B cell (primary cell): ENCODE results near the gene MAN1B1. TPM values are rescaled to one million over a fixed set of nuclear protein-coding genes. Genes with fewer than 3 reads are reported as not detected.

ENCODE experiments used
- ATAC-seq: fragments of 200-7000 bp; cut with Tn5 transposase; one replicate; pipeline ENCODE4 v1.10.0; 2021; ENCODE audit warnings: low read depth, mild to moderate bottlenecking, moderate number of reproducible peaks, moderate library complexity
- CTCF ChIA-PET: fragments of 350-600 bp; sonication (Branson Sonifier 250); formaldehyde crosslinking; loops from one replicate; lab custom pipeline; 2021; ENCODE audit warnings: antibody characterized with exemption, inconsistent platforms; lab: Charles Lee
- POLR2A ChIA-PET: fragments of 350-600 bp; sonication (Branson Sonifier 250); formaldehyde crosslinking; loops from one replicate; lab custom pipeline; 2021; ENCODE audit warnings: antibody characterized with exemption; lab: Charles Lee
- DNase-seq: peaks from one replicate; pipeline ENCODE4 v3.0.0; 2013
- H2AFZ ChIP-seq: 2 replicates; pipeline ENCODE4 v1.6.1; 2012; ENCODE audit warnings: mild to moderate bottlenecking, low read depth, low read length; ENCODE audit not compliant: insufficient read depth, poor library complexity, severe bottlenecking
- H3K27ac ChIP-seq, 2 donors: 1 replicate in 1 of 2; 2 replicates in 1 of 2; pipeline ENCODE4 v1.5.1; 2012 to 2013; ENCODE audit warnings: low read length in 2 of 2, mild to moderate bottlenecking in 2 of 2, moderate library complexity in 1 of 2
- H3K27me3 ChIP-seq, 4 experiments: fragments of 200-600 bp in 1 of 4; sonication (generic) in 1 of 4; replicated peaks in 1 of 4; 1 replicate in 2 of 4; 2 replicates in 2 of 4; pipeline versions ENCODE4 v1.6.1 to v1.7.0; 2013 to 2016; ENCODE audit warnings: low read length in 3 of 4, mild to moderate bottlenecking in 2 of 4, mixed read lengths in 1 of 4, moderate library complexity in 1 of 4; ENCODE audit not compliant: insufficient read depth in 4 of 4, control insufficient read depth in 3 of 4; ENCODE audit errors: control extremely low read depth in 1 of 4
- H3K36me3 ChIP-seq, 2 experiments: replicated peaks in 1 of 2; 1 replicate in 1 of 2; 2 replicates in 1 of 2; pipeline versions ENCODE4 v1.6.1 to v1.7.1; 2013; ENCODE audit warnings: low read length in 1 of 2; ENCODE audit not compliant: insufficient read depth in 2 of 2, control insufficient read depth in 1 of 2; ENCODE audit errors: control extremely low read depth in 1 of 2, extremely low read depth in 1 of 2
- H3K4me1 ChIP-seq, 2 donors: fragments of 200-600 bp in 1 of 2; sonication (generic) in 1 of 2; 1 replicate in 1 of 2; 2 replicates in 1 of 2; pipeline versions ENCODE4 v1.5.1 to v1.6.1; 2013 to 2017; ENCODE audit warnings: low read length in 2 of 2; ENCODE audit not compliant: control insufficient read depth in 2 of 2, insufficient read depth in 2 of 2
- H3K4me2 ChIP-seq: replicated peaks from 2 replicates; pipeline ENCODE3; 2012; ENCODE audit warnings: mild to moderate bottlenecking, low read depth, low read length; ENCODE audit not compliant: poor library complexity, severe bottlenecking
- H3K4me3 ChIP-seq, 5 experiments: fragments of 200-600 bp in 1 of 5; sonication (generic) in 1 of 5; 1 replicate in 3 of 5; 2 replicates in 2 of 5; pipeline versions ENCODE4 v1.5.1 to v1.7.0; 2011 to 2016; ENCODE audit warnings: low read length in 4 of 5, mild to moderate bottlenecking in 4 of 5, low read depth in 2 of 5, control low read depth in 1 of 5, moderate library complexity in 1 of 5; ENCODE audit not compliant: insufficient read depth in 1 of 5; ENCODE audit errors: control extremely low read depth in 1 of 5, extremely low read depth in 1 of 5
- H3K79me2 ChIP-seq: fragments of 200-600 bp; sonication (generic); one replicate; pipeline ENCODE4 v1.6.0; 2016; ENCODE audit warnings: low read length; ENCODE audit not compliant: control insufficient read depth, insufficient read depth
- H3K9ac ChIP-seq: fragments of 200-600 bp; sonication (generic); 2 replicates; pipeline ENCODE4 v1.6.1; 2017; ENCODE audit warnings: mild to moderate bottlenecking, low read length, moderate library complexity
- H3K9me3 ChIP-seq, 3 donors: one replicate each; pipeline versions ENCODE4 v1.6.1 to v1.7.1; 2013; ENCODE audit warnings: low read length in 2 of 3; ENCODE audit not compliant: control insufficient read depth in 2 of 3, insufficient read depth in 1 of 3; ENCODE audit errors: control extremely low read depth in 1 of 3
- H4K20me1 ChIP-seq: 2 replicates; pipeline ENCODE4 v1.6.0; 2012; ENCODE audit warnings: mild to moderate bottlenecking, low read length; ENCODE audit not compliant: insufficient read depth, control insufficient read depth, poor library complexity, severe bottlenecking
- H3K27ac Mint-ChIP-seq: one replicate; pipeline ENCODE4 v1.8.0; 2021; ENCODE audit warnings: mixed read lengths
- H3K27me3 Mint-ChIP-seq: one replicate; pipeline ENCODE4 v1.8.0; 2021; ENCODE audit warnings: mixed read lengths
- H3K4me1 Mint-ChIP-seq: one replicate; pipeline ENCODE4 v1.8.0; 2021; ENCODE audit warnings: mixed read lengths
- H3K4me3 Mint-ChIP-seq: one replicate; pipeline ENCODE4 v1.8.0; 2021; ENCODE audit warnings: mixed read lengths
- H3K9me3 Mint-ChIP-seq: one replicate; pipeline ENCODE4 v1.8.0; 2022; ENCODE audit warnings: mixed read lengths; ENCODE audit not compliant: insufficient read depth
- EZH2 ChIP-seq: IDR thresholded peaks from 2 replicates; pipeline ENCODE4 v1.6.1; 2012; ENCODE audit warnings: borderline replicate concordance, low read depth, mild to moderate bottlenecking, moderate library complexity, low read length; ENCODE audit not compliant: insufficient read depth, poor library complexity, severe bottlenecking
- WGBS: methylation state at CpG from one replicate; pipeline ENCODE4 v1.1.5; 2013; ENCODE audit warnings: missing lambda C conversion rate; ENCODE audit not compliant: insufficient coverage; 5-methylcytosine and 5-hydroxymethylcytosine counted together
- intact Hi-C: fragments of 100-400 bp; cut with micrococcal nuclease; formaldehyde crosslinking; loops from one replicate; pipeline ENCODE4 v1.10.0; 2022
- polyA plus RNA-seq: library from polyadenylated mRNA; depleted of rRNA; stranded (reverse); fragments of >200 nt; gene quantifications from 2 replicates; pipeline ENCODE4 v1.2.3, GENCODE V29; 2012
- total RNA-seq, 2 donors: library from RNA; stranded (reverse); fragments of 120-200 nt in 1 of 2; gene quantifications; 1 replicate in 1 of 2; 2 replicates in 1 of 2; pipeline versions ENCODE4 v1.2.3 to v1.2.4, GENCODE V29; 2013 to 2022
- TF ChIP-seq, protein P1 (sequence below): fragments of 200-600 bp; IDR thresholded peaks from one replicate; pipeline ENCODE4 v1.8.0; 2022; ENCODE audit warnings: antibody characterized with exemption, mild to moderate bottlenecking

The MAN1B1 gene
- total and polyA plus RNA-seq, 2 donors (not counting 1 experiment from before 2014, with no cell fraction given): 47.0 to 68.4 TPM

GRCh38 chr9:137068539-137069507, 18.0 kb upstream of the MAN1B1 start:
- Histone ChIP-seq H3K27me3 (peaks cover 0 to 15% (median 1%) of the 10 kb centered on the region in 4 experiments), H3K79me2 (no peaks in the 10 kb centered on the region), H3K4me1 (peaks cover 15 to 35% of the 10 kb centered on the region in 2 donors), H2AFZ (no peak overlapping the region), H3K9me3 (peaks cover 0 to 7% (median 0%) of the 10 kb centered on the region in 3 donors), H4K20me1 (peaks cover 8% of the 10 kb centered on the region), H3K36me3 (no peaks in the 10 kb centered on the region), H3K27ac (no peak overlapping the region), H3K9ac (no peak overlapping the region), H3K4me2 (peak overlapping the region; percentile 79), H3K4me3 (no peak overlapping the region)
- H3K9me3 Mint-ChIP-seq: no peaks in the 10 kb centered on the region
- TF ChIP-seq EZH2: no peak
- TF ChIP-seq, protein P1, sequence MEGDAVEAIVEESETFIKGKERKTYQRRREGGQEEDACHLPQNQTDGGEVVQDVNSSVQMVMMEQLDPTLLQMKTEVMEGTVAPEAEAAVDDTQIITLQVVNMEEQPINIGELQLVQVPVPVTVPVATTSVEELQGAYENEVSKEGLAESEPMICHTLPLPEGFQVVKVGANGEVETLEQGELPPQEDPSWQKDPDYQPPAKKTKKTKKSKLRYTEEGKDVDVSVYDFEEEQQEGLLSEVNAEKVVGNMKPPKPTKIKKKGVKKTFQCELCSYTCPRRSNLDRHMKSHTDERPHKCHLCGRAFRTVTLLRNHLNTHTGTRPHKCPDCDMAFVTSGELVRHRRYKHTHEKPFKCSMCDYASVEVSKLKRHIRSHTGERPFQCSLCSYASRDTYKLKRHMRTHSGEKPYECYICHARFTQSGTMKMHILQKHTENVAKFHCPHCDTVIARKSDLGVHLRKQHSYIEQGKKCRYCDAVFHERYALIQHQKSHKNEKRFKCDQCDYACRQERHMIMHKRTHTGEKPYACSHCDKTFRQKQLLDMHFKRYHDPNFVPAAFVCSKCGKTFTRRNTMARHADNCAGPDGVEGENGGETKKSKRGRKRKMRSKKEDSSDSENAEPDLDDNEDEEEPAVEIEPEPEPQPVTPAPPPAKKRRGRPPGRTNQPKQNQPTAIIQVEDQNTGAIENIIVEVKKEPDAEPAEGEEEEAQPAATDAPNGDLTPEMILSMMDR: no peak
- intact Hi-C loops: no loop called here
- peaks cover 19% of the 10 kb centered on the region for H3K4me1 Mint-ChIP-seq
- DNase-seq (no peak), ATAC-seq (no peak)
- peaks cover 6% of the 10 kb centered on the region for H3K27me3 Mint-ChIP-seq
- WGBS: 95% methylated on average over 17 of the region's 17 CpGs
- ChIA-PET CTCF (interaction anchor here (0.6 to 6.7 kb wide), 16 partner anchors 8 to 282 kb away, joined by 3 to 61 read pairs (median 12); partner anchors contain the start of genes ABCA2, MAN1B1, NPDC1 and UAP1L1), POLR2A (interaction anchor here (1.2 to 2.4 kb wide), 4 partner anchors 8 to 39 kb away, joined by 3 to 19 read pairs (median 7); partner anchors contain the start of genes MAN1B1 and UAP1L1)
- peak overlapping the region; percentile 16 for H3K4me3 Mint-ChIP-seq
- H3K27ac Mint-ChIP-seq: no peak overlapping the region
